Activated naive CD8-positive, alpha-beta T cell treated with anti-CD3 and anti-CD28 coated beads, Interleukin-2, amount 50 U/mL, for 16 hours (primary cell): ENCODE results near the gene FAM117B.
"Not testable (repeated sequence)": the region's sequence is repeated elsewhere in the genome, so short reads cannot be mapped to it uniquely, and the experiment has no call there.

Source experiments
- DNase-seq: peaks from one replicate; pipeline ENCODE4 v3.0.0-alpha.2; 2020; ENCODE audit warnings: low read depth, low spot score

FAM117B gene

DNA sequence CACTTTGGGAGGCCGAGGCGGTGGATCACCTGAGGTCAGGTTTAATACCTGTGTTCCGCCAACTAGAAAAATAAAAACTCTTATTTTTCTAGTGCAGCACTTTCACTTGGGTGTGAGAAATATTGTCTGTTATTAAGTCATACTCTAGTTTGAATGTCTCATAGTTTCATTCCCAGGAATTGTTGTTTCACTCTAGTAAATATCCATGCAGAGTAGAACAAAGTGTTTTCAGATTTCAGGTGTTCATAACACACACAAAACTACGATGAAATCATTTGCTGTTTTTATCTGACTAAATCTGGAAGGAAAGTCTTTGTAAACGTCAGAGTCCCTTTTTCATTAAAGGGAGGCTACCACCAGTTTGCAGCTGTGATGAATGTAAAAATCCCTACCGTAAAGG lies 4.0 kb downstream of the FAM117B start:
- no peak for DNase-seq

DNA sequence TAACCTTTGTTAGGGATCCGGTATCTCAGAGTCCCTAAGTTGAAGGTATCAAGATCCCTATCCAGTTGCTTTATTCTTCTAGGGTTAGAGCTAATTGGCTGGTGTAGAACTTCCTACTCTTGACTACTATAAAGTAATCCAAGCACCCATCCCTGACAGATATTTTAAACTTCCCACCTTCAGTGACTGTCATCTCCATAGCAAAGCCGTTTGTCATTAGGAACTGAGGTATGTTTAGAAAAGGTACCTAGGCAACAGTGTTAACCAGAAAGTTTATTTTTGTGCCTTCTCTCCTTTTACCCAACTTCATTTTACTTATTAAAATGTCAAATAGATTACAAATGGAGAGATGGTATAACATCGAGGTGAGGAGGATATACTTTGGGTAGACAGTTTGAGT lies 4.5 kb downstream of the FAM117B start:
- DNase-seq: no peak

DNA sequence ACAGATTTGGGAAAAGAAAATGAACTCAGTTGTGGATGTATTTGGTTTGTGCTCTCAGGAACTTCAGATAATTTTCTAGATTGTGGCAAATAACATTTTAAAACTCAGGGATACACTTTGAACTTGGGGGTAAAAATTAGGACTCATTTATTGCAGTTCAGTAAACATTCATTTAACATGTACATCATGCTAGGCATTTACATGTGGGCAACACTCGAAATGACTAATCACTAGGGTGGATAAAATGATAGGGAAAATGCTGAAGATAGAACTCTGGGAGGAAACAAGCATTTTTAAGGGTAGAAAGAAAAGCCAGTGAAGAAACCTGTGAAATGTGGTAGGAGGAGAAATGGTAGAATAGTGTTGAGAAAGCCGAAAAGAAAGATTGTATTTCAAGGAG lies 7.8 kb downstream of the FAM117B start:
- no peak for DNase-seq

DNA sequence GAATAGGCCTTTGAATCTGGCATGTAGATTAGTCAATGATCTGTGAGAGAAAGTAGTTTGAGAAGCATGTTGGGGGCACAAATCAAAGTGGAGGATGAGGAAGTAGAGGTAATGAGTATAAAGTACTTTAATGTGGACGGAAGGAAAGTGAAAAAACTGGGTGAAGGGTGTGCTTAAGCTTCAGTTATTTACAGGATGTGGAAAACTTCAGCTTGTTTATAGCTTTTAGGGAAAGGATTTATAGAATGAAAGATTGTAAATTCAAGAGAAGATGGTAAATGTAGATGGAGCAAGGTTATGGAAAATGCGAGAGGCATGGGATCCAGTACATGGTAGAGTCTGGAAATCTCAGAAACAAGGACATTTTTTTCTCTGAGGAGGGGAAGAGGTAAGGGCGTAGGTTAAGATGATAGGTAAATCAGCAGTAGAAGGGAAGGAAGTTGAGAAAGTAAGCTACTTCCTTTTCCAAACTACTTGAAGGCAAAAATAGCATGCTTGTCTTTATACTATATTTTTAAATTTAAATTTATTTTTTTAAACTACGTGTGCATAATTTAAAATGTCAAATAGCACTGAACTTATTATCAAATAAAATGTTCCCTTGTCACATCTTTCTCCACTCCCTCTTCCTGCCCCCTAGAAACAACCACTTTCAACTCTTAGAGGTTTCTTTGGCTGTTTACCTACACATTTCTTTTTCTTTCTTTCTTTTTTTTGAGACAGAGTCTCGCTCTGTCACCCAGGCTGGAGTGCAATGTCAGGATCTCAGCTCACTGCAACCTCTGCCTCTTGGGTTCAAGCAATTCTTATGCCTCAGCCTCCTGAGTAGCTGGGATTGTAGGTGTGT lies 8.5 kb downstream of the FAM117B start:
- DNase-seq: no peak

DNA sequence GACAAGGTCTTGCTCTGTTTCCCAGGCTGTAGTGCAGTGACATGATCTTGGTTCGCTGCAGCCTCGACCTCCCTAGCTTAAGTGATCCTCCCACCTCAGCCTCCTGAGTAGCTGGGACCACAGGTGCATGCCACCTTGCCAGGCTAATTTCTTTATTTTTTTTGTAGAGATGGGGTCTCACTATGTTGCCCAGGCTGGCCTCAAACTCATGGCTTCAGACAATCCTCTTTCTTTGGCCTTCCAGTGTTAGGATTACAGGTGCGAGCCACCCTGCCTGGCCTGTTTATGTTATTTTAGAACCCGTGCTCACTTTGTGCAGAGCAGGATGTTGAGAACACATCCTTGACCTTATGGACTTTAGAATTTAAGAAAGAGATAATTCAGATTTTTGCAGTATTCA lies 17.4 kb downstream of the FAM117B start:
- no peak for DNase-seq

DNA sequence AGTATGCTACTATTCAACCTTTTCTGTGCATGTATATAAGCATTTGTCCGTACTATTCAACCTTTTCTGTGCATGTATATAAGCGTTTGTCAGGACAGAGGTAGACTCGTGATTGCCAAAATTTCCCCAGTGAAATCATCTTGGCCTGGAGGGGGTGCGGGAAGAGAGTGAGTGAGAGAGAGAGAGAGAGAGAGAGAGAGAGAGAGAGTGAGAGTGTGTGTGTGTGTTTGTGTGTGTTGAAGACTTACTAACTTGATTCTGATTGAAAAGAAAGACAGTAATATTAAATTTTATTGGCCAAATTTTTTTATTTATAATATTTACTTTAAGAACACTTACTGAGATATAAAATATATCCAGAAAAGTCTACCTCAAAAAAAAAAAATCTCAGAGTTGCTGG lies 19.1 kb downstream of the FAM117B start:
- no peak for DNase-seq

DNA sequence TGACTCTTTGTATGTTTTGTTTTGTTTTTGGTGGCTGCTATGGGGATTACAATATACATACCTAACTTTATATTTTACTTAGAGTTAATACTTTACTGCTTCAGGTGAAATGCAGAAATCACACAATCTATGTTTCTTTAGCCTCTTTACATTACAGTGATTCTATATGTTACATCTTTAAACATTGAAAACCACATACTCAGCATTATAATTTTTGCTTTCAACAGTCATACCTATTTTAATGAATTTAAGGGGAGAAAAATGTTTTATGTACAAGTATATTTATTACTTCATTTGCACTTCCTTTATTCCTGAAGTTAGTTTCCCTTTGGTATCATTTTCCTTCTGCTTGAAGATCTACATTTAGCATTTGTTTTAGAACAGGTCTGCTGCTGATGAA lies 23.1 kb downstream of the FAM117B start:
- no peak for DNase-seq

DNA sequence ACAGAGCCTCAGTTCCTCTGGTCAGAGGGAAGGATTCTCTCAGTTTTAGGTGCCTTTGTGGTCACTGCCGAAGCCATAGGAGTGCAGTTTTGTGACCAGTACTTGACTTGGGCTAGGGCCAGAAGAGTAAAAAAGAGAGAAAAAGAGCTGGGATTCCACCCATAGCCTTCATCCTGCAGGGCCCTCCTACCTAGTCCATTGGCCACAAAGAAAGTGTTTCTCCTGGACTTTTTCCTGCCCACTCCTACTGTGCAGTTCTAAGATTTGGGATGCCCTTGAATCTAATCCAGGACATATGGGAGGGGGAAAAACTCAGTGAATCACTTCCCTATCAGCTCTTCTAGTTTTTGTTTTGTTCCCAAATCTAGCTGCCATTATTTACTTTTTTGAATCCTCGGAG lies 26.0 kb downstream of the FAM117B start:
- DNase-seq: no peak

DNA sequence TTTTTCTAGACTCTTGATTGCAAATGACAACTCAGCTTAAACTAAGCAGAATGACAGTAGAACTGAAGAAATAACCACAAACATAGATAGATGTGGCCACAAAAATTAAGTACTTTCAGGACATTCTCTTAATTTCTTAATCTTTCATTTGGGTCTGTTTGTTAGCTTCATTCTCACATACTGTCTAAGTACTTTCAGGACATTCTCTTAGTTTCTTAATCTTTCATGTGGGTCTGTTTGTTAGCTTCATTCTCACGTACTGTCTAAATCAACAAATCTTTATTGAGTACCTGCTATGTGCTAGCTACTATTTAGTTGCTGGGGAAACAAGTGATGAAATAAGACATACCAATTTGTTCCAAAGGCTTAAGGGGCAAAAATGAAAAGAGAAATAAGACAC lies 35.1 kb downstream of the FAM117B start:
- no peak for DNase-seq

DNA sequence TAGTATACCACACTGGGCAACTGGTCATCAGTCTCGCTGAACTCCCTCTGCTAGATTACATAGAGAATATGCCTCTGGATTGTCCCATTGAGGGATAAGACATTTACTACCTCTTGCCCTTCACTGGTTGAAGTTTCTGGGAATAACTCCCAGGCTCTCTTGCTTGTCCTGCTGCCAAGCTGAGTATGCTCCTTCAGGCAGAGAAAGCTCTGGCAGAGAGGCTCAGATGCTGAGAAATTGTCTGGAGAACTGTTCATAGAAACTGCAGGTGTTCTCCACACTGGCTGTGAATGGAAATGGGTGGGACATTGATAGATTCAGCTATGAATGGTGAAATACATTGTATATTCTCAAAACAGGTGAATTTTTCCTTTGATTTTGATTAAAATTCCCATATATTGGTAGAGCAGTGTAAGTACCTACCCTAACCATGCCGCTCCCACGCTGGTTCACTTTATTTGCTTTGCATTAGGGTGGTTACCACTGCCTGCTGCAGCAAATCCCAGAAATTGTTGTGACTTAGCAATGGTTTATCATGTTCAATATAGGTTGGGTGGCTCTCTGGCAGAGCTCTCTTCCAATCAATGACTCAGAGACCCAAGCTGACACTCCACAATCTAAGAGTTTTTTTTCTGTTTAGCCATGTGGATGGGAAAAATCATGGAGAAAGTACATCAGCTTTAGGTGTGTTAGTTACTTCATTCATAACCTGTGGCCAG lies 36.7 kb downstream of the FAM117B start:
- no peak for DNase-seq

DNA sequence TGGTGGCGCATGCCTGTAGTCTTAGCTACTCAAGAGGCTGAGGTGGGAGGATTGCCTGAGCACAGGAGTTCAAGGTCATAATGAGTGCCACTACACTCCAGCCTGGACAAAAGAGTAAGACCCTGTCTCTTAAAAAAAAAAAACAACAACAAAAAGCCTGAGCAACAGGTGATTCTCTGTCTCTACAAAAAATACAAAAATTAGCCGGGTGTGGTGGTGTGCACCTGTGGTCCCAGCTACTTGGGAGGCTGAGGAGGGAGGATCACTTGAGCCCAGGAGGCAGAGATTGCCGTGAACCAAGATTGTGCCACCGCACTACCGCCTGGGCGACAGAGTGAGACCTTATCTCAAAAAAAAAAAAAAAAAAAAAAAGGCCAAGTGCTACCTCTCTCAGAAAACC lies 40.3 kb downstream of the FAM117B start:
- not testable (repeated sequence) for DNase-seq

DNA sequence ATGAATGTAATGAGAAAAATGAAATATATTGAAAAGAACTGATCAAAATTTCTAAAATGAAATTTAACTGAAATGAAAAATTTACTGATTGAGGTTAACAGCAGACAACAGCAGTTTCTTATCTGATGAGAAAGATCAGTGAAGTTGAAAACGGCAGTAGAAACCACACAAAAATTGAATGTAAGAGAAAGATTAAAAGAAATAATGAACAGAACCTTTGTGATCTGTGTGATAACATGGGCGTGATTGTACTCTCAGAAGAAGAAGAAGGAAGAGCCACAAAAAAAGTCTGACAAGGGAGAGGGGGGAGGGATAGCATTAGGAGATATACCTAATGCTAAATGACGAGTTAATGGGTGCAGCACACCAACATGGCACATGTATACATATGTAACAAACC lies 45.2 kb downstream of the FAM117B start:
- no peak for DNase-seq

DNA sequence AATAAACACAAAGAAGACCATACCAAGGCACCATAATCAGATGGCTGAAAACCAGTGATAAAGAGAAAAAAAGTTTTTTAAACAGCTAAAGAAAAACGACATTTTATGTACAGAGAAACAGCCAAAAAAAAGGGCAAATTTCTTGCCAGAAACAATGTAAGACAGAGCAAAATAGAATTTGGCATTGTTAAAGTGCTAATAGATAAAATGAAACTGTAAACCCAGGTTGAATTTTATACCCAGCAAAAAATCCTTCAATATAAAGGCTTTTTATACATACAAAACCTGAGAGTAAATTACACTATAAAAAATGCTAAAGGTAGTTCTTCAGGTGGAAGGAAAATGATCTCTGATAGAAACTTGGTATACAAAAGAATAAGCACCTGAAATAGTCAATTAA lies 45.7 kb downstream of the FAM117B start:
- DNase-seq: no peak

DNA sequence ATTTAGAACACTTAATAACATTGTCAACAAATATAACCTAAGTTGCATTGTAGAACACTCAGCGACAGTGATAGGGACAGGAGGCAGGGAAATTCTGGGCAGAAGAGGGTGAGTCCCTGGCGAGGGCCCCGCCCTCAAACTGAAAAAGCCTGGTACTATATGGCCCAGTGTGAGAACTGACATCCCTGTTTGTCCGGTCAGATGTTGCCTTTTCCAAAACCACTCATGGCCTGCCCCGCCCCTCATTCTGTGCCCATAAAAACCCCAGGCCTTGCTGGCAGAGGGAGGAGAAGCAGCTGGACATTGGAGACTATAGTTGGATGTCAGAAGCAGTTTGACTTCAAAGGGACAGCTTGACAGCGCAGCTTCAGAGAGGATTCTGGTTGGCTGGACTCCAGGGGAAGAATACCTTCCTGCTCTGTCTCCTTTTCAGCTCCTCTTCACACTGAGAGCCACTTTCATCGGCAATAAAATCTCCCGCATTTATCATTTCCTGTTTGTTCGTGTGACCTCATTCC lies 47.0 kb downstream of the FAM117B start:
- no peak for DNase-seq

DNA sequence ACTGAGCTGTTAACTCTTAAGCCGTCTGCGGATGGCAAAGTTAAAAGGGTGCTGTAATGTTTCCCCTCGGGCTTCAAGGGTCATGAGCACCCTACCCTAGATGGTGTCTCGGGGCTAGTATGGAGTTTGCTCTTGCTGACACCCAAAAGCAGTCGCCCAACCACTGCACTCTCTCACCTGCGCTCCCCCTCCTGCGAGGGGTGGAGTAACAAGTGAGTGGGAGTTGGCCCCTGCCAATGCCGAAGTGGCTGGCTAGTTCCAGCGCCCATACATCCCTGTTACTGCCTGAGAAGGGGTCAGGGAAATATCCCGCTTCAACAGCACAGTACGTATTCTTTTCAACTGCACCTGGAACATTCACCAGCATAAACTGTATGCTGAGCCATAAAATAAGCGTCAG lies 47.5 kb downstream of the FAM117B start:
- no peak for DNase-seq

DNA sequence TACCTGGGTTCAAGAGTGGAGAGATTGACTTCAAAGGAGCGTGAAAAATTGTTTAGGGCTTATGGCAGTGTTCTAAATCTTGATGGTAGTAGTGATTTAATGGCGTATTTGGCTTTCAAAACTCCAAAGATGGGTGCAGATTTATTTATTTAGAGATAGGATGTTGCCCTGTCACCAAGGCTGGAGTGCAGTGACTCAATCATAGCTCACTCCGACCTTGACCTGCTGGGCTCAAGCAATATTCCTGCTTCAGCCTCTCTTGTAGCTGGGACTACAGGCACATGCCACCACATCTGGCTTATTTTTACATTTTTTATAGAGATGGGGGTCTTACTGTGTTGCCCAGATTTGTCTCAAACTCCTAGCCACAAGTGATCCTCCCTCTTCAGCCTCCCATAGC lies 52.5 kb downstream of the FAM117B start:
- no peak for DNase-seq

DNA sequence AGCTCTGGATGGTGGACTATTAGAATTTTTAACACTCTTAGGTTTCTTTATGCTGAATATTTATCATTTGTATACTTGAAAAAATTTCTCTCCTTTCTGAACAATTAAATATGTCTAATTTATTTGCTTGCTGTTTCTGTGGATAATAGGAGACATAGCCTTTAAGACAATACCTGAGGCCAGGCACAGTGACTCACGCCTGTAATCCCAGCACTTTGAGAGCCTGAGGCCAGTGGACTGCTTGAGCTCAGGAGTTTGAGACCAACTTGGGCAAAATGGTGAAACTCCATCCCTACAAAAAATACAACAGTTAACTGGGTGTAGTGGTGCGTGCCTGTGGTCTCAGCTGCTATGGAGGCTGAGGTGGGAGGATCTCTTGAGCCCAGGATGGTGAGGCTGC lies 54.7 kb downstream of the FAM117B start:
- DNase-seq: no peak

DNA sequence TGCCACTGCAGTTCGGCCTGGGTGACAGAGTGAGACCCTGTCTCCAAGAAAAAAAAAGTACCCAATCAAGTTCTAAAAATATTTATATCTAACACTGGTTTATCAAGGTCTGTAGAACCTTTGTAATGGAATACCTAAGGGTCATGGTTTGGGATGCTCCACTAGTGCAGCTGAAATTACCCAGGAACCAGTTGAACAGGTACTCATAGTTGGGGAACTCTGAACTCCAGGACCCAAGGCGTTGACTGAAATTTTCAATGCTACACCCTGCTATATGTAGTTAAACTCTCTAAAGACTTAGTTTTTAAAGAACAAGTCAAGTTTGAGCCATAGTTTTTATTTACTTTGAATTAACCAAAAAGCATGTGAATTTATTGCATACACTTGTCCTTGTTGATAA lies 55.1 kb downstream of the FAM117B start:
- no peak for DNase-seq

DNA sequence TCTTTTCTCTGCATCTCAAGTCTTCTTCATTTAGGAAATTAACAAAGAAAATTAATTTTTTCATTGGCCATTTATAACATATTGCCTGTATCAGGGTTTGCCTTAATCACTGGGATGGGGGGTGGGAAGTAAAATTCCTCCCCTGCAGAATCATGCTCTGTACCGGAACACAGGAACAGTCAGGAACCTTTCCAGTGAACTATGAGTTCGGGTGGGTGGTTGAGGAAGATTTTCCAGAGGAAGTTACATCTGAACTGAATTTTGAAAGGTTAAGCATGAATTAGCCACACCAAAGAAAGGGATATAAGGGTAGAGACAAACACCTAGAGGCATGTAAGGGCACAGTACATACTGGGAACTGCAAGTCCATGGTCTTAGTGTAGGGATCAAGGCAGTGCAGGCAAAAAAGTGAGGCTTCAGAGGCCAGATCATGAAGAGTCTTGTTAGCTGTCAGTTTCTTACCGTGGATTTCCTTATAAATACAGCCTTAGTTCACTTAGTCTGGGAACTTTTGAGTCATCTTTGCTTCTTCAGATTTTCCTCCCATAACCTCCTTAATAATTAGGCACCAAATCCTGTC lies 55.6 kb downstream of the FAM117B start:
- no peak for DNase-seq

DNA sequence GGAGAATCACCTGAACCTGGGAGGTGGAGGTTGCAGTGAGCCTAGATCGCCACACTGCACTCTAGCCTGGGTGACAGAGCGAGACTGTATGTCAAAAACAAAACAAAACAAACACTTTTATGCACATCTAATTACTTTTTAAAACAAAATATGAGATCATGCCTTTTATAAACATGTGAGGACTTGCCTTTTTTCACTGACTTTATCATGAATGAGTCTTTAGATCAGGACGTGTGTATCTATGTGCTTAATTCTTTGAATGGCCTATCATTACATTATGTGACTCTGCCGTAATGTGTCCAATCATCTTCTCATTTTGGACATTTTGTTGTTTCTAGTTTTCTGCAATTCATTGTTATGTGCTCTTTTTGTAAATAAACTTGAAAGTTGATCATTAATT lies 58.7 kb downstream of the FAM117B start:
- no peak for DNase-seq

DNA sequence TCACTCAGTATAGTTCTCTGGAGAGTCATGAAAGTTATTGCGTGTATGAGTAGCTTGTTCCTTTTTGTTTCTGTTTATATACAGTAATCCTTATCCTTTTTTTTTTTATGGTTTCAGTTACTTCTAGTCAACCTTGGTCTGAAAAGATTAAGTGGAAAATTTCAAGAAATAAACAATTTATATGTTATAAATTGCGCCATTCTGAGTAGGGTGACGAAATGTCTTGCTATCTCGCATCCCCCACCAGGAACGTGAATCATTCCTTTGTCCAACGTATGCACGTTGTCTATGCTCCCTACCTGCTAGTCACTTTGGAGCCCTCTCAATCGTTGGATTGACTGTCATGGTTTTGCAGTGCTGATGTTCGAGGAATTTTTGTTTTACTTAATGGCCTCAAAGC lies 60.4 kb downstream of the FAM117B start:
- DNase-seq: no peak

DNA sequence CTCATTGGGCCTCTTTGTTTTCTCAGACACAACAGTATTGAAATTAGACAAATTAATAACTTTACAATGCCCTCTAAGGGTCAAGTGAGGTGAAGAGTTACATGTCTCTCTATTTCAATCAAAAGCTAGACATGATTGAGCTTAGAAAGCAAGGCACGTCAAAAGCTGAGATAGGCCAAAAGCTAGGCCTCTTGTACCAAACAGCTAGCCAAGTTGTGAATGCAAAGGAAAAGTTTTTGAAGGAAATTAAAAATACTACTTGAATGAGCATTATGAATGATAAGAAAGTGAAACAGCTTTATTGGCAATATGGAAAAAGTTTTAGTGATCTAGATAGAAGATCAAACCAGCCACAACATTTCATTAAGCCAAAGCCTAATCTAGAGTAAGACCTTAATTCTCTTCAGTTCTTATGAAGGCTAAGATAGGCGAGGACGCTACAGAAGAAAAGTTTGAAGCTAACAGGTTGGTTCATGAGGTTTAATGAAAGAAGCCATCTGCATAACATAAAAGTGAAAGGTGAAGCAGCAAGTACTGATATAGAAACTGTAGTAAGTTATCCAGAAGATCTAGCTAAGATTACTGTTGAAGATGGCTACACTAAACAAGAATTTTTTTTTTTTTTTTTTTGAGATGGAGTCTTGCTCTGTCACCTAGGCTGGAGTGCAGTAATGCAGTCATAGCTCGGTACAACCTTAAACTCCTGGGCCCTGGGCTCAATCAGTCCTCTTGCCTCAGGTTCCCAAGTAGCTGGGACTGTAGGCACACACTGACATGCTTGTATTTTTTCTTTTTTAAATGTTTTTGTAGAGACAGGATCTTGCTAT lies 65.5 kb downstream of the FAM117B start:
- DNase-seq: no peak
